Retinal pigment epithelial cell (primary cell): ENCODE measurements around the gene LOXHD1.

ENCODE experiments used
- DNase-seq: peaks from one replicate; pipeline ENCODE4 v3.0.0-alpha.2; 2010; ENCODE audit warnings: low read depth
- H3K4me3 ChIP-seq: 2 replicates; pipeline ENCODE4 v1.5.1; 2011; ENCODE audit warnings: mild to moderate bottlenecking, low read length, control low read depth, moderate library complexity
- TF ChIP-seq, protein P1 (sequence below): conservative IDR thresholded peaks from 2 replicates; pipeline ENCODE4 v1.5.1; 2011; ENCODE audit warnings: low read depth, low read length, control low read depth, inconsistent platforms

Gene LOXHD1

DNA sequence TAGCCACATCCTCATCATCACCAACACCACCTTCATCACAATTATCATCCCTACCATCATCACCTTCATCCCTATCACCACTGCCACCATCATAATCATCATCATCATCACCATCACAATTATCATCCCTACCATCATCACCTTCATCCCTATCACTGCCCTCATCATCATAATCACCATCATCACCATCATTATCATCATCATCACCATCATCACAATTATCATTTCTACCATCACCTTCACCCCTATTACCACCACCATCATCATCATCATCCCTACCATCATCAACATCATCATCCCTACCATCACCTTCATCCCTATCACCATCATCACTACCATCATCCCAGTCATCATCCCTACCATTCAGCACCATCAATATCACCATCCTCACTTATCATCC, 140.5 kb downstream of the LOXHD1 start:
- no peak for DNase-seq
- no peak overlapping the region for H3K4me3 ChIP-seq
- TF ChIP-seq, protein P1, sequence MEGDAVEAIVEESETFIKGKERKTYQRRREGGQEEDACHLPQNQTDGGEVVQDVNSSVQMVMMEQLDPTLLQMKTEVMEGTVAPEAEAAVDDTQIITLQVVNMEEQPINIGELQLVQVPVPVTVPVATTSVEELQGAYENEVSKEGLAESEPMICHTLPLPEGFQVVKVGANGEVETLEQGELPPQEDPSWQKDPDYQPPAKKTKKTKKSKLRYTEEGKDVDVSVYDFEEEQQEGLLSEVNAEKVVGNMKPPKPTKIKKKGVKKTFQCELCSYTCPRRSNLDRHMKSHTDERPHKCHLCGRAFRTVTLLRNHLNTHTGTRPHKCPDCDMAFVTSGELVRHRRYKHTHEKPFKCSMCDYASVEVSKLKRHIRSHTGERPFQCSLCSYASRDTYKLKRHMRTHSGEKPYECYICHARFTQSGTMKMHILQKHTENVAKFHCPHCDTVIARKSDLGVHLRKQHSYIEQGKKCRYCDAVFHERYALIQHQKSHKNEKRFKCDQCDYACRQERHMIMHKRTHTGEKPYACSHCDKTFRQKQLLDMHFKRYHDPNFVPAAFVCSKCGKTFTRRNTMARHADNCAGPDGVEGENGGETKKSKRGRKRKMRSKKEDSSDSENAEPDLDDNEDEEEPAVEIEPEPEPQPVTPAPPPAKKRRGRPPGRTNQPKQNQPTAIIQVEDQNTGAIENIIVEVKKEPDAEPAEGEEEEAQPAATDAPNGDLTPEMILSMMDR = no peak

DNA sequence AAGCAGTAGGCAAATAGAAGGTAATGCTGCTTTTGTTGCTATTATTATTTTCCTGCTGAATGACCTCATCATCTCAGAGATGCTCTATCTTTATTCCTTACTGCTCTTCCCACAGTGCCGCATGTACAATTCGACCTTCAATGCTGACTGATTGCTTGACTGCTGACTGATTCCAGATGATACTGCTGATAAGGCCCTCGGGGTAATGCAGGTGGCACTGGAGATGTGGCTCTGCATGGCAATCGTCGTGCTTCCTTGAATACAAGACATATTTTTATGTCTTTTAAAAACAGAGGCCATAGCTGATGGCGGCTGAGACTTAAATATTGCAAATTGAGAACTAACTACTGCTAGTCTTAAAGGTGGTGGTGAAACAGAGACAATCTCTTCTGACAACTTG, 146.6 kb downstream of the LOXHD1 start:
- H3K4me3 ChIP-seq = no peak overlapping the region
- DNase-seq = no peak
- TF ChIP-seq, protein P1 = no peak

DNA sequence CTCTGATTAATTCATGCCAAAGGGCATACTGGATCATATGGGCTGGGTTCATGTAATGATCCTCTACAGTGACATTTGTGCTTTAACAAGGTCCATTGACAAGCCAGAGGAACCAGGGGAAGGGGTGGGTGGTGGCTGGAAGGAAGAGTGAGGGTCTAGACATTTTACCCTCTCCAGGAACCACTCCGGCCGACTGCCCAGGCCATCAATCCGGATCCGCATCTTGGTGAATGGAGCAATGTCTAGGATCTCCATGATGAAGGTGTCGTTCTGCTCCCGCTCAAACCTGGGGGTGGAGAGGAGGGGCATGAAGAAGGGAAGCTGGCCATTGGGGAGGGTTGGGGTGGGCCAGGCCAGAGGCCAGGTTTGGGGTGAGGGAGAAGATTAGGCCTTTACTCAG, 147.5 kb downstream of the LOXHD1 start:
- TF ChIP-seq, protein P1 = no peak
- DNase-seq = no peak
- H3K4me3 ChIP-seq = no peak overlapping the region

DNA sequence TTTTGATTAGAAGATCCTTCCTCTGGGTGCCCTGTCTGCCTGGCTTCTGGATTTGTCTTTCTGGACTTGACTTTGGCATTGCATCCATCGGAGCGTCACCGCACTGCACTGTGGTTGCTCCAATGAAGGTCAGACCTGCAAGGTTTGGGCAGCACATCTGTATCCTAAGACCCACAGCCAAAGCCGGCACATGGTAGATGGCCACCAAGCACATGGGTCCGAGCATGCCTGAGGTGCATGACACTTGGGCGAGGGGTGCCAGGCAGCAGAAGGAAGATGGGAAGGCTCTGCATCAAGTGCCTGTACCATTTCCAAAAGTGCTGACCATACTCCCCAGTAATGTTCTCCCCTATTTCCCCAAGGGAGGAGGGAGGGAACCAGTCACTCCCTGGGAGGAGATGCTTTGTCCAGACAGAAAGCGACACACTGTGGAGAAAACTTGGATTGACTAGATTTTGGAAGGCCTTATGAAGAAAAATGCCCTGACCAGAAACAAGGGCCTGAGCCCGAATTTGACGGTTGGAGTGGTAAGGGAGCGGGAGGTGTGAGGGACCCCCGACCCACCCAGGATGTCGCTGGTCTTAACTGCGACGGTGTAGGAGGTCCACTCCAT, 149.9 kb downstream of the LOXHD1 start:
- no peak overlapping the region for H3K4me3 ChIP-seq
- TF ChIP-seq, protein P1 = no peak
- DNase-seq = no peak

DNA sequence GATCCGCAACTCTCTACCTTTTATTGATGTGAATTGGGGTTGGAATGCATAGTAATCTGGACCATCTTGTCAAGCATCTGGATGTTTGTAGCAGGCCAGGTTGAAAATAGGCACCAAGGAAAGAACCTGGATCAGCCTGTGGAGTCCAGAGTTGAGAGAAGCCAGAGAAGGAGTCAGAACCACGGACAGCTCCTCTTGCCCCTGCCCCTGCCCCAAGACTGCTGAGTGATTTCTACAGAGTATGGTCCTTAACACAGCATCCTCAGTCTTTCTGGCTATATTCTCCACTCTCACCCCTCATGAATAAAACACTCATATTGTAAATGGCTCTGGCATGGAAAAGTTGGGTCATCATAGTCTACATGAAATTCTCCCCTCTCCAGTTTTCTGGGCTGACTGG, 154.6 kb downstream of the LOXHD1 start:
- H3K4me3 ChIP-seq = no peak overlapping the region
- TF ChIP-seq, protein P1 = no peak
- DNase-seq = no peak

DNA sequence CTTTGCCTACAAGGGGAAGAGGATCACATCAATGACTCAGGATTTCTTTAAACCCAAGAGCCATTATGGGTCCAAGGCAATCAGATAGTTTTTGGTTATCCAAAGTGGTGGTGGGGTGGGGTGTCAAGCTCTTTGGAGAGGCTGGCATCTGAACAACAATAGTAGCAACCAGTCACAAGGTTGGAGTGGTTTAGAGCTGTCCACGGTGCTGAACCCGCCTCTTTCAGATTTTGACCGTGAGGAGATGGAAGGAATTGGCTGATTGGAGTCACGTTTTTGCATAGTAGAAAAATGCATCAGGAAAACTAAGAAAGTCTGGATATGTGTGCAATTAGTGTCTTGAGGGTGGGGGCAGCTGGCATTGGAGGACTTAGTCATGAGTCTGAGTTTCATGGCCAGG, 159.9 kb downstream of the LOXHD1 start:
- no peak for DNase-seq
- TF ChIP-seq, protein P1 = no peak
- no peak overlapping the region for H3K4me3 ChIP-seq

DNA sequence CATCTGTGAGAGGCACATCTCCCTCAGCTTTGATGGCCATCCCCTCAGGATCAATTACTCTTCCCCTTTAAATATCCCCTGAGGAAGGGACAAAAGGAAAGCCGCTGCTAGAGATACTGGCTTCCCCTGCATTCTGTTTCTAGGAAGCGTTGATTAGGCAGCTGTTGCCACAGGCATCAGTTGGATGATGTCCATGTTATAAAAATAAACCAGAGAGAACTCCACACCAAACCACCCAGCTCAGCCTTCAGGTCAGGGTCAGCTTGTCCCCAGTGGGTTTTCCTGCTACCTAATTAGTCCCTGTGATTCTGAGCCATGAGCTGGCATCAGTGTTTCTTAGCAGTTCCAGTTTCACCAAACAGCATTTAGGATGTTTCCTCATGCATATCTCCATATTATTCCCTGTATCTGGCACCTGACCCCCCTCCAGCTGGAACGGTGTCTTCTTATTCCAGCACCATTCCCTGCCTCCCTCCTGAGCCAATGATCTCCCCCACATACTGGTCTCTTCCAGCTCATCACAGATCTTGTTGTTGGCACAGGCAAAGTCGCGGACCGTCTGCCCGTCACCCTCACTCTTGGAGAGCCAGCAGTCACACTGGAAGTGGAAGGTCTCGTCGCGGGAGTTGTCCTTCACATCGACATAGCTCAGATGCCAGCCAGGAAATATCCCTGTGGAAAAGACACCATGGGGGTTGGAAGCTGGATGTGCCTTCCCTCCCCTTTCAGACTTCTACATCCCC, 168.4 kb downstream of the LOXHD1 start:
- TF ChIP-seq, protein P1 = no peak
- no peak for DNase-seq
- no peak overlapping the region for H3K4me3 ChIP-seq
